ENCODE results near the gene MYL6B.
A peak's percentile ranks its signal among the peaks of the same experiment; 100 is the strongest.
"Not testable (repeated sequence)": the region's sequence is repeated elsewhere in the genome, so short reads cannot be mapped to it uniquely, and the experiment has no call there.

Gene MYL6B

GRCh38 chr12:56110571-56110970, 41.8 kb upstream of the MYL6B start:
- H3K36me3 ChIP-seq (ENCODE audit: insufficient read depth), result peaks cover 65% of the 10 kb centered on the region; the same call in 1 of the 2 replicates
- peaks cover 17% of the 10 kb centered on the region for H4K20me1 ChIP-seq (ENCODE audit: insufficient read depth)
- no peak overlapping the region for H3K27ac ChIP-seq
- H3K79me2 ChIP-seq (ENCODE audit: insufficient read depth, low read depth), result peaks cover 36% of the 10 kb centered on the region
- peaks cover 24% of the 10 kb centered on the region for H3K4me1 ChIP-seq (ENCODE audit: low read depth, poor library complexity, severe bottlenecking)
- no peak overlapping the region for H2AFZ ChIP-seq (ENCODE audit: low read depth)
- no peak overlapping the region for H3K9ac ChIP-seq
- no peak for TF ChIP-seq CTCF (conservative IDR thresholded peaks at IDR 0.05; ENCODE audit: low read depth, low read length)
- no peak overlapping the region for H3K4me2 ChIP-seq
- H3K27me3 ChIP-seq (ENCODE audit: insufficient read depth, low read depth), result no peaks in the 10 kb centered on the region
- no peak overlapping the region for H3K4me3 ChIP-seq (IDR thresholded peaks at IDR 0.05; ENCODE audit: insufficient read depth, low read depth, low read length)

GRCh38 chr12:56114084-56114483, 38.3 kb upstream of the MYL6B start:
- Histone ChIP-seq H3K27me3 (ENCODE audit: insufficient read depth, low read depth) (no peaks in the 10 kb centered on the region), H3K4me2 (no peak overlapping the region), H2AFZ (ENCODE audit: low read depth) (no peak overlapping the region), H3K79me2 (ENCODE audit: insufficient read depth, low read depth) (peaks cover 16% of the 10 kb centered on the region), H3K4me3 (IDR thresholded peaks at IDR 0.05; ENCODE audit: insufficient read depth, low read depth, low read length) (no peak overlapping the region), H3K9ac (no peak overlapping the region), H3K27ac (no peak overlapping the region; the same call in 1 of the 2 replicates), H3K36me3 (ENCODE audit: insufficient read depth) (peaks cover 39% of the 10 kb centered on the region; the same call in 1 of the 2 replicates), H3K4me1 (ENCODE audit: low read depth, poor library complexity, severe bottlenecking) (peaks cover 10% of the 10 kb centered on the region), H4K20me1 (ENCODE audit: insufficient read depth) (no peaks in the 10 kb centered on the region)
- TF ChIP-seq CTCF (conservative IDR thresholded peaks at IDR 0.05; ENCODE audit: low read depth, low read length), result no peak

- Histone ChIP-seq H3K79me2 (ENCODE audit: insufficient read depth, low read depth) (peaks cover 15% of the 10 kb centered on the region), H2AFZ (ENCODE audit: low read depth) (peak overlapping the region; percentile 68), H3K4me2 (peak overlapping the region; percentile 80), H4K20me1 (ENCODE audit: insufficient read depth) (no peaks in the 10 kb centered on the region), H3K27ac (peak overlapping the region; percentile 93), H3K9ac (peak overlapping the region; percentile 95; the same call in 1 of the 2 replicates), H3K4me1 (ENCODE audit: low read depth, poor library complexity, severe bottlenecking) (peaks cover 22% of the 10 kb centered on the region), H3K27me3 (ENCODE audit: insufficient read depth, low read depth) (no peaks in the 10 kb centered on the region), H3K4me3 (IDR thresholded peaks at IDR 0.05; ENCODE audit: insufficient read depth, low read depth, low read length) (no peak overlapping the region), H3K36me3 (ENCODE audit: insufficient read depth) (peaks cover 28% of the 10 kb centered on the region; the same call in 1 of the 2 replicates)
- TF ChIP-seq CTCF (conservative IDR thresholded peaks at IDR 0.05; ENCODE audit: low read depth, low read length), result no peak
Observed at GRCh38 chr12:56115329-56115728, 37.1 kb upstream of the MYL6B start.

- Histone ChIP-seq H3K4me2 (peak within 1 kb of the TSS; percentile 80), H3K79me2 (ENCODE audit: insufficient read depth, low read depth) (peaks cover 15% of the 10 kb centered on the region), H3K27ac (peak within 1 kb of the TSS; percentile 93), H3K9ac (peak within 1 kb of the TSS; percentile 95), H2AFZ (ENCODE audit: low read depth) (peak within 1 kb of the TSS; percentile 68), H3K36me3 (ENCODE audit: insufficient read depth) (peaks cover 18% of the 10 kb centered on the region; the same call in 1 of the 2 replicates), H3K4me3 (IDR thresholded peaks at IDR 0.05; ENCODE audit: insufficient read depth, low read depth, low read length) (peak within 1 kb of the TSS; percentile 42), H4K20me1 (ENCODE audit: insufficient read depth) (no peaks in the 10 kb centered on the region), H3K27me3 (ENCODE audit: insufficient read depth, low read depth) (no peaks in the 10 kb centered on the region), H3K4me1 (ENCODE audit: low read depth, poor library complexity, severe bottlenecking) (peaks cover 23% of the 10 kb centered on the region)
- no peak; the same call in 1 of the 2 replicates for TF ChIP-seq CTCF (conservative IDR thresholded peaks at IDR 0.05; ENCODE audit: low read depth, low read length)
Observed at GRCh38 chr12:56116267-56117081, 35.9 kb upstream of the MYL6B start, which contains the start of gene RPL41. Gene RPL41, plus strand, starts transcription at chr12:56116633.

GRCh38 chr12:56117082-56117706, 35.2 kb upstream of the MYL6B start:
- Histone ChIP-seq H3K79me2 (ENCODE audit: insufficient read depth, low read depth) (peaks cover 15% of the 10 kb centered on the region), H3K9ac (peak overlapping the region; percentile 95), H3K4me2 (peak overlapping the region; percentile 80), H3K27ac (peak overlapping the region; percentile 93), H3K4me1 (ENCODE audit: low read depth, poor library complexity, severe bottlenecking) (peaks cover 23% of the 10 kb centered on the region), H3K36me3 (ENCODE audit: insufficient read depth) (peaks cover 13% of the 10 kb centered on the region; the same call in 1 of the 2 replicates)
- H2AFZ ChIP-seq (ENCODE audit: low read depth); H4K20me1 ChIP-seq (ENCODE audit: insufficient read depth); H3K4me3 ChIP-seq (IDR thresholded peaks at IDR 0.05; ENCODE audit: insufficient read depth, low read depth, low read length); H3K27me3 ChIP-seq (ENCODE audit: insufficient read depth, low read depth): not testable (repeated sequence)

Measured in KMS-11 (cell line).